DMS 273 (cell line): Measurements from ENCODE around the gene EIF2S2.

Source experiments
- DNase-seq: peaks from one replicate; lab custom pipeline; 2025; ENCODE audit not compliant: unreplicated experiment; lab: John Stamatoyannopoulos, UW

EIF2S2 gene

DNA sequence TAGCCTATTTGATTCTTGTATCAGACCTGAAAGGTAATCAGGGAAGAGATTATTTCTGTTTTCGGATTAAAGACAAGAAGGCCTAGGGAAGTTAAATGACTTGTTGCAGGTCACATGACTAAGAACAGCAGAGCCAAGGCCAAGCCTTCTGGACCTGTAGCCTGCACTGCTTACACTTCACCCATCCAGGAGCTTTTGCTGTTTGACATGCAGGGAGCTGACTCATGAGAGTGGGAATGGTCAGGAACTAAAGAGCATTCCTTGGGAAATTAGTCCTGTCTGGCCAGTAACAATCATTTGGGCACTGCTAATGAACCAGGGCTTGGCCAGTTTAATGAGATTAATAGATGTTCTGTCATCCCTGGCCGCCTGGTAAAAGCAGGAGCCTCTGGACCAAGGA is 46.8 kb downstream of the EIF2S2 start:
- DNase-seq = no peak

DNA sequence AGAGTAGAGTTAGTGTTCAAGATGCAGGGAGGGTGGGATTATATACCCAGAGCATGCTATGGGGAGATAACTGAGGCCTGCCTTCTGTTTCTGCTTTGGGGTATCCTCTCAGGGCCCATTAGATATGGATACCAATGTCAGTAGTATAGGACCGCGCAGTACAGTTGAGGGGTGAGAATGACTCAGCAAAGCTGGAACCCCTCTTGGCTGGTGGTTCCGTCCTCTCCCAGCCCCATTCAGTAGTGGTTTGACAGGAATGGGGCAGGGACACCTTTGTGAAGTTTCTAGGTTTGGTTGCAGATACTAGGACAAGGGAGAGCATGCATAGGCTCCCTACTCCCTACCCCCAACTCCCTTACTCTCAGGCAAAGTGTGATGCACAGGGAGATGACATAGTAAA is 47.8 kb downstream of the EIF2S2 start:
- DNase-seq = no peak

DNA sequence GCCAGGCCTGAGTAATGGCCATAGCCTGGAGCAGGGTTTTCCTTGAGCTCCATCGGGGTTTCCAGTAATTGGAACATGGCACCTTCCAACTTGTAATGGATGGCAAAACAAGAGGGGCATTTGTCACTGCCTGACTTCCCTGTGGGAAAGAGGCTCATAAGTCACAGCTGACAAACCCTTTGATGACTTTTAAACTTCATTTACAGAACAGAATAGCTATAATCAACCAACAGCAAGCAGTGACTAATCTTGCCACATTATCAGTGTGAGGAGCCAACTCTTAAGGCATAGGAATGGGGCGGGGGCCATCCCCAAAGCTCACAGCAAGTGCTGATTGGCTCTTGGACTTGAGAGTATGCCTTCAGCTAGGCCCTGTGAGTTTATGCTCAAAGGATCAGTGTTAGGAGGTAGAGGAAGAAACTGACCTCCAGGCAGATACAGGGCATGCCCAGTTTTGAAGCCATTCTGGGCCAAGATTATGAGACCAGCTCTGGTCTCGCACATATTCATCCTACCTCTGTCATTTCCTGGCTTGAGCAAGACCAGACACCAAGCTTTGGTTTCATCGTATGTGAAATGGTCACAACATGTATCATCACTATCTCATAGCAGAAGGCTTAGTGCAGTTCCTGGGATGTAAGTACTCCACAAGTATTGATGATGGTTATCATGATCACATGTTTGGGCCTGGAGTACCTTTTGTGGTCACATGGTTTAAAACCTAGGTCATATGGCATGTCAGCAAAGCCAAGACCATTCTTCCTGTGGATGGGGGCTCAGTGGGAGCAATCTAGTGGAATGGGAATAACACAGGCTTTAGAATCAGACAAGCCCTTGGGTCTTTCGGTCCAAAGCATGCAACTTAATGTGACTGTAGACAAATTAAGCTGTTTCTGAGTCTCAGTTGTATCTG is 49.2 kb downstream of the EIF2S2 start:
- no peak for DNase-seq

DNA sequence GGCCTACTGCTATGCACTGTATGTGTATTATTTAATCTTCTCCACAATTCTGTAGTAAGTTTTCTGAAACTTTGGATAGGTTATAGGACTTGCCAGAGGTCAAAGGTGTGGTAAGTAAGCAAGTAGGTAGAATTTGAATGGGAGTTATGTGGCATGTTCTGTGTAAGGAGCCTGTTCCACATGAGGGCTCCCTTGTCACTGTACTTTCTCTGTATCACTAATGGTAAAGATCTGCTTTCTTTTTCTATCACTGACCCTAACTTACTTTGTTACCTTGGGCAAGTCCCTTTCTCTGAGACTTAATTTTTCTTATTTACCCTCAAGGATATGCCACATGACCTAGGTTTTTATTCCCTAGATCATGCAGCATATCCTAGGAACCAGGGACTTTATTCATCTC is 50.3 kb downstream of the EIF2S2 start:
- no peak for DNase-seq

DNA sequence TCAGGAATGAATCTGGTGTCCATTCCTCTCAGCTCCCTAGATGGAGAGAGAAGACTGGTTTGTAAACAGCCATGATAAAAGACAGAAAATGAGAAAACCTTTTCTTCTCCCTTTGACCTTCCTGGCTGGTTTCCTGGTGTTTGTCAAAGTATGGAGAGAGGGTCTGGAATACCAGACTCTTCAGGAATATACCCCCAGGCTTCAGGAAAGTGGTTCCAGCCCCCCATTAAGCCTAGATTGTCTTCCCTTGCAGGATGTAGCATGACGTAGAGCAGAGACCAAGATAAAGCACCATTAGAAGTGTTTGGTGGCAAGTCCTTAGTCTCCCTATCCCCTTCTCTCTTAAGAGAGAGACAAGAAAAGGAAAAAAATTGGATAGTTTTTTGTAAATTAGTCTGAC is 51.1 kb downstream of the EIF2S2 start:
- no peak for DNase-seq

DNA sequence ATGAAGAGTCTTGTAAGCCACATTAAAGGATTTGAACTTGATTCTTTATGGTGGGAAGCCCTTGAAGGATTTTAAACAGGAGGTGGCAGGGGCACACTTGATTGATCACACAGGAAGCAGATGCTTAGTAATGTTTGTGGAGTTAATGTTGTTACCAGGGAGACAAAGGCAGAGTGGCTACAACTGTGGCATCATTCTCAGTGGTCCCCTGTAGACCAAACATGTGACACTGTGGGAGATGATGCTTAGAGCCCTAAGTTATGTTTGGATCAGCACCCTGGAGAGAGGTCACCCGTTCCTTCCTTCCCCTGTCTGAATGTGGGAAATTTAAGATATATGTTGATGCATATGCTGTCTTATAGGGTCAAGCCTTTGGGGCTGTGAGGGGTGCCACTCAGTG is 53.2 kb downstream of the EIF2S2 start:
- no peak for DNase-seq

DNA sequence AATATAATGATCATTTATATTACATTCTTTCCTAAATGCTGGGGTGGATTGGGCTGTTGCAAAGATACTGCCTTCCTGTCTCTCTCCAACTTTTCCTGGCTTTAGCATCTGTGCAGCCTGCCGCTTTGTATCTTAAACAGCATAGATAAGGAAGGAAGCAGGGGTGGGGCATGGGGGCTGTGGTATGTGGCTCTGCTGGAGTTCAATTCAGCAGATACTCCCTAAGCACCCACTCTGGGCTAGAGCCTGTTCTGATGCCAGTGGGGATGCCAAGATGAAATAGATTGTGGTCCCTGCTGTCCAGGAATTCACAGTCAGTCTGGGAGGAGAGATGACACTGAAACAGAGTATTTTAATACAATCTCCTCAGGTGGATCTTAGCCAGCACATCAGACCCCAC is 56.8 kb downstream of the EIF2S2 start:
- DNase-seq = no peak

DNA sequence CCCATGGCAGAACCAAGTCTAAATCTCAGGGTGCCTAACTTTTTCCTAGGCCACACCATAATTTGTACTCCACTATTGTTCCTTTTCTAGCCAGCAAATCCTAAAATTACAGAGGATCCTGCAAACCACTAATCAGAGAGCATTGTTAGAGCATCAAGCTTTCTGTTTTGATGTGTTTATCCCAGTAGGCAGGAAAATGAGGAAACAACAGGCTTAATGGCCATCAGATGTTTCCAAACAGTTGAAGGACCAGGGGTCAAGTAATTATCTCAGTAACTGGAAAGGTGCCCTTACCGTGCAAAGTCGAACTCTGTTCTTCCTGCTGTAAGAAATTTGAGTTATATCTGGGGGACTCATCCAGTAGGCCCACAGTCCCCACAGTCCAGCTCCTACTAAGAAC is 59.6 kb downstream of the EIF2S2 start:
- DNase-seq = no peak

DNA sequence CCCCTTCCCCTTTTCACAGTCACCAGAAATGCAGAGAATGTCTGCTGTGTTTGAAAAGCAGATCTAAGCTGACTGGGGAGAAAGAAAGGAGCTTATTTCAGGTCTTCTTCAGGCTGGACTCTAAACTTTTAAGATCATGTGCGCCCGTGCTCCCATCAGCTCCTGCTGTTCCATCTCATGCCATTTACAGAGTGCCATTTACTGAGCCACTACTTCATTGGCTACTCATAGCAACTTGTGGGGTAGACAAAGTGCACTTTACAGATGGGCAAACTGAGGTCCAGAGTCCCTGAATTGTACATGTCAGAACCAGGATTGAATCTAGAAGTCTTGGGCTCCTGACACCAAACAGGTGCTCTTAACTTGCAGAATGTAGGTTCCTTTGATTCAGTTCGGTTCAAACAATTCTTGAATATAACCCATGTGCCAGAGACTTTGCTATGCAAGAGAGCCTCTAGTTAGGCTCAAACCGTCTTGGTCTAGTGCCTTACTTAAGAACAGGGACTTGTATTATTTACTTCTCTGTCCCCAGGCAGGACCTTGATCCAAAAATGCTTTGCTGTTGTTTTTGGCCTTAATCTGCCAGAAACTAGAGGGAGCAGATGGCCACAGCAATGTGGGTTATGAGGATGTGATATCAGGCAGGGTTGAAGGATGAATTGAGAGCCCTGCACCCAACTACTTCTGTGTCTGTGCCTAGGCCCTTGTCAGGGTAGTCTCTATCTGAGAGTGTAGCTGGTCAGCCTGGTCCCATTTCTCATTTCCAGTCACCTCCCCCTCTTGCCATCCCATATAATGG is 61.9 kb downstream of the EIF2S2 start:
- peak; percentile 33 for DNase-seq

DNA sequence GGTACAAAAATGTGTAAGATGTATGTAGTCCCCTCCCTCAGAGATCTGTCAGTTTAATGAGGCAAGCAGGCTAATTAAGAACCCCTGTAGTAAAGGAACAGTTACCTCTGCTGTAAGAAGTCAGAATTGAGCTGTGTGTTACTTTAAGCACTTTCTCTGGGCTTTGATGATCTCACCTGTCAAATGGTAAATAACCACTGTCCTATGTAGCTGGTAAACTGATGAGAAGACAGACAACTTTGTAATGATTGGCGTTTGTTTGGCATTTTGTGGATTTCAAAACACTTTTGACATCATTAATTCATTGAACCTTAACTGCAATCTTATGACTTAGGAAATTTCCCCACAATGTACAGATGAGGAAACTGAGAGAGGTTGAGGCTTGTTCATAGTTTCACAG is 62.7 kb downstream of the EIF2S2 start:
- no peak for DNase-seq

DNA sequence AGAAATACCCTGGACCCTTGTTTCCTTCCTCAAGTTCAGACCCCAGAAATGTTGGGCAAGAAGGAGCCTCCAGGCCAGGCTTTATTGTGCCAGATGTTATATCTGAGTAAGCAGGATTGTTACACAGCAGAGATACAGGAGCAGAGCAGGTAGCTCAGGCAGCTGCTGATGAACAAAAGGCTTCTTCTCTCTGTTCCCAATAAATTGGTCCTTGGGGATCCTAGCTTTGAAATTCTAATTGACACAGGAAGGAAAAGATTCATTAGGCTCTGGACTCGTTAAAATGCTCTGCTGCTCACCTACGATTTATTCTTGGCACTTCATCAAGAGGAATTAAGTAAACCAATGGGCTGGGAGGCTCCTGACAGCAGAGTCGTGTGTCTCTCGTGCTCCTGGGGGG is 64.1 kb downstream of the EIF2S2 start:
- DNase-seq = no peak

DNA sequence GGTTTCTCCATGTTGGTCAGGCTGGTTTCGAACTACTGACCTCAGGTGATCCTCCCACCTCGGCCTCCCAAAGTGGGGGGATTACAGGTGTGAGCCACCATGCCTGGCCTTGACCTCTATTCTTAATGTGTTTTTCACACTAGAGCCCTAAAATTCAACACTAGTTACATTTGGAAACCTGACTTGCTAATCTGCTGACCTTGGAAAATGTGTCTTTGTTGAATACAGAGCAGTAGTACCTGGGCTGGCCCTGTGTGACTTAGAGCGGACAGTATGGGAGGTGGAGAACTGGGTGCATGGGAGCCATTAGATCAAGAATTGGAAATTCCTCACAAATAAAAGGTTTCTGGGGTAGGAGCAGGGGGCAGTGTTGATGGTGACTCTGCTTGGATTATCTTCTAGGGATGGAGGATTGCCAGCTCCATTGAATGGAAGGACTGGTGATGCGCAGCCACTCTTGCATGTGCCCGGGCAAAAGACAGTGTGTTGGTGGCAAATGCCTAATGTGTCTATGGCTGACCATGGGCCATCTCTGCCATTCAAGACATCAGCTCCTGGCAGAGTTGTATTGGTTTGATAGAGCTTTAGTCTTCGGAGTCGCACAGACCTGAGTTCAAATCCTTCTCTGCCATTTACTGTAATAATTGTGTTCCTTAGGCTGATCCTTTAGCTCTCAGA is 64.9 kb downstream of the EIF2S2 start:
- DNase-seq = no peak

DNA sequence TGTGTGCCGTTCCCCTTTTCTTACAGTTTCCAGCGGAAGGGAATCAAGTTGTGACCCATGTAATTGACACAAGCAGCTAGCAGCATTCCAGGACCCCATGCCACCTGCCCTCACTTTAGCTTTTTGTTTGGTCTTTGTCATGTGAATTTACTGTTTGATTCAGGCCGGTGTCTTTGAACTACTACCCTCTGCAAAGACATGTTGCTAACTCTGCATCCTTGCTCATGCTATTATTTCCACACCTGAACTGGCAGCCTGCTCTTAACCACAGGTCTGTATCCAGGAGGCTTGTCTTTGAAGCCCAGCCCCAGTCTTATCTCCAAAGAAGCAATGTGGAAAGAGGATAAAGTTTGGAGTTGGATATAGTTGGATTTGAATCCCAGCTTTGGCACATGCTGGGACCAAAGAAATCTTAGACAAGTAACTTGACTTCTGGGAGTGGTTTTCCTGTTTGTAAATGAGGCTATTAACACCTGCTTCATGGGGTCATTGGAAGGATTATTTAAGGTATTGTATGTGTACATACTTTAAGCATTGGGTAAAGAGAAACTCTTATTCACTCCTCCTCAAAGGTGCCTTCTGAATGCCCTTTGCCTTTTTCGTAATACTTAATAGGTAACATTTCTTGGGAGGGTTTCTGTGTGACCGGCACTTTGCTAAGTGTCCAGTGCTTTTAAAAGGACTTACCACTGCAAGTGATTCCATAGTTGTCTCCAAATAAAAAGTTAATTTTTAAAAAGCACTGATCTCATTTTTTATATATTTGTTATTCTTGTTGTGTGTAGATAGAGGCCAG is 65.9 kb downstream of the EIF2S2 start:
- no peak for DNase-seq

DNA sequence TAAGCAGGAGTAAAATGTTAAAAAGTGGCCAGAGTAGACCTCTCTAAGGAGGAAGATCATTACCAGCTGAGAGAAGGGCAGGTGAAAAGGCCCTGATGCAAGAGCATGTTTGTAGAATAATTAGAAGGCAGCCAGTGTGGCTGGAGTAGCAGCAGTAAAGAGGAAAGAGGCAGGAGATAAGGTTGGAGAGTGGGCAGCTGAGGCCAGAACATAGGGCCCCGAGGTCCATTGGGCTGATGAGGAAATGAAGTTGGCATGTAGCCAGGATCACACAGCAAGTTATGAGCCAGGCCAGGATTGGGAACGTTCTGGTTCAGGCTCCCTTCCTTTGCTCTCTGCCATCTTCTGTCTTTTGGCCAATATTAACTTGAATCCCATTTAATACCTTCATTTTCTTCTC is 66.7 kb downstream of the EIF2S2 start:
- no peak for DNase-seq

DNA sequence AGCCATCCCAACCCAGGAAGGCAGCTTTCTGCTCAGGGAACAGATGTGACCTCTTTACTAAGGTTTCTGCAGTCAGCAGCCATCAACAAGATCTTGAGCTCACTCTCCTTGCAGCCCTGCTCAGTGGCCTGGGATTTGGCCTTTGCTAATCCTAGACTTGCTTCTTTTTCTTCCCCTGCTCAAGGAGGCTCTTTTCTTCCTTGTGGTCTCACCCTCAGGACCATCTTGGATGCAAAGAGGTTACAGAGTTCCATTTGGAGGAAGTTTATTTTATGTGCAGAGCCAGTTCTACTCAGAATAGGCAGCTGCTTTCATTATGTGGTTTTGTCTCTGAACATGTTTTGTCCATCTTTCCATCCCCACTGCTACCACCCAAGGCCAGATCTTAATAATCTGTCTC is 69.0 kb downstream of the EIF2S2 start:
- DNase-seq = peak; percentile 9

DNA sequence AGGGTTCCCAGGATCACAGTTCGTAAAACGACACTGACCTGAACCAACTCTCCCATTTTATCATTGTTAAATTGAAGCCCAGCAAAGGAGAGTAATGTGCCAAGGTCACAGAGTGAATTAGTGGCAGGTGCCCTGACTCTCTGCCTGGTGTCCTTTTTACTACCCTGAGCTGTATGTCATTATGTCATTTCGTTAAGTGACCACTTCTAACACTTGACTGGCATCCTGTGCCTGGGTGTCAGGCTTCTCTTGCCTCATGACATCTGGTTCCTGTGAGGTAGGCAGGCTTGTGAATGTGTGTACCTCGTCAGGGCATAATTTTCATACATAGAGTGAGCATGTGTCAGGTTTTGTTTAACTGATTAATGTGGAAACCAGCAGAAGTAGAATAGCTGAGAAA is 69.8 kb downstream of the EIF2S2 start:
- peak; percentile 27 for DNase-seq

DNA sequence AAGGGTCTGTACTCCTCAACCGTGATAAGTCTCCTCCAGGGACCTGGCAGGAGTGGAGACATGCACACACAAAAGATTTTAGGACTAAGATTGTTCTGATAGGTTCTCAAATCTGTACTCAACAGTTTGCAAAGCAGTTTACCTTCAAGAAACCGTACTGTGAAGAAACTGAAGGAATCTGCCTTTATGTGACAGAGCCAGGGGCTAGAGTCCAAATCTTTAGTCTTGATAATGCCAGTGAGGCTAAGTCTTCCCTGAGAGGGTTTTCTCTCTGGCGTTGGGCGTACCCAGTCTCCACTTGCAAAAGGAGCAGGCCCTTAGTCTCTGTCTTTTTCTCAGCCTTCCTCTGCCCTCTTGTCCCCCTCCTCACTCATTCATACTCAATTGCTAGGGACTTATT is 70.8 kb downstream of the EIF2S2 start:
- no peak for DNase-seq

DNA sequence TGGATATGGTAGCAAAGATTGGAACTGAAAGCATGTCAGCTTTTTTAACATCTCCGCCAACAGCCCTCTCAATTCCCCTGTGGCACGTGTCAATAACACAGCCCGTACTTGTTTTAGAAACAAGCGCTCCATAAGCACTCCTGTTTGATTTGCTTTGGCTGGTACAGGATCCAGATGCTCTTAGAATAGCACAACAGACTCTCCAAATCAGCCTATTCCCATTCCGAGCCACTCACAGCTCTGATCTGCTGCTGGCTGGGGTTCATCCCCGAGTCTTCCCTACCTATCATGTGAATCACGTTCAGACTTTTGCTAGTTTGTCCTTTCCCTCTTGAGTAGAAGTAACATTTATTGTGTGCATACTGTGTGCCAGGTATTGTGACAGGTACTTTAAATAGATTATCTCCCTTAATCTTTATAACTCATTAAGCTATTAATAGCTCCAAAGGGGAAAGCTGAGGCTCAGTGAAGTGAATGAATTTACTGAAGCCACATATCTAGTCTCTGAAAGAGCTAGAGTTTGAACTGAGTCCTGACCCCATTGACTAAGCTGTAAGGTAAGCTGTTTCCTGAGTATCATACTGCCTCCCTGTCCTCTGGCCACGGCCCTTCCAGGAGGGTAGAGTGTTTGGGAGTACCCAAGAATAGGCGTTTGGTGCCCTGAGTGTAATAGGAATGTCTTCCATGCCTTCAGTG is 71.6 kb downstream of the EIF2S2 start:
- DNase-seq = peak; percentile 46
